Measurements from ENCODE around the gene HOXA11.

The HOXA11 gene

GRCh38 chr7:27214239-27214950 lies 29.4 kb upstream of the HOXA11 start:
- WGBS, 2 experiments: 19 to 26% methylated on average over 8 of the region's 8 CpGs
- peaks cover 8% of the 10 kb centered on the region for H3K4me1 ChIP-seq (ENCODE audit: control insufficient read depth, insufficient read depth, low read length)
- no peak overlapping the region for H3K4me3 ChIP-seq (ENCODE audit: insufficient read depth, low read depth, low read length)
- H3K9me3 ChIP-seq (ENCODE audit: control insufficient read depth, low read length): no peaks in the 10 kb centered on the region
- H3K36me3 ChIP-seq (ENCODE audit: control insufficient read depth, insufficient read depth, low read length): no peaks in the 10 kb centered on the region
- no peak overlapping the region for H3K27ac ChIP-seq (ENCODE audit: insufficient read depth, low read depth, low read length, poor library complexity, severe bottlenecking)
- peaks cover 85% of the 10 kb centered on the region for H3K27me3 ChIP-seq (ENCODE audit: control insufficient read depth, insufficient read depth, low read length, poor library complexity, severe bottlenecking)

- Histone ChIP-seq H3K9me3 (ENCODE audit: control insufficient read depth, low read length) (no peaks in the 10 kb centered on the region), H3K27me3 (ENCODE audit: control insufficient read depth, insufficient read depth, low read length, poor library complexity, severe bottlenecking) (peaks cover 89% of the 10 kb centered on the region), H3K4me3 (ENCODE audit: insufficient read depth, low read depth, low read length) (no peak overlapping the region), H3K4me1 (ENCODE audit: control insufficient read depth, insufficient read depth, low read length) (peaks cover 8% of the 10 kb centered on the region), H3K36me3 (ENCODE audit: control insufficient read depth, insufficient read depth, low read length) (no peaks in the 10 kb centered on the region), H3K27ac (ENCODE audit: insufficient read depth, low read depth, low read length, poor library complexity, severe bottlenecking) (no peak overlapping the region)
- 14 to 18% methylated on average over 50 of the region's 50 CpGs for WGBS, 2 experiments
These were observed 28.6 kb upstream of the HOXA11 start for GRCh38 chr7:27213433-27214238.

DNA sequence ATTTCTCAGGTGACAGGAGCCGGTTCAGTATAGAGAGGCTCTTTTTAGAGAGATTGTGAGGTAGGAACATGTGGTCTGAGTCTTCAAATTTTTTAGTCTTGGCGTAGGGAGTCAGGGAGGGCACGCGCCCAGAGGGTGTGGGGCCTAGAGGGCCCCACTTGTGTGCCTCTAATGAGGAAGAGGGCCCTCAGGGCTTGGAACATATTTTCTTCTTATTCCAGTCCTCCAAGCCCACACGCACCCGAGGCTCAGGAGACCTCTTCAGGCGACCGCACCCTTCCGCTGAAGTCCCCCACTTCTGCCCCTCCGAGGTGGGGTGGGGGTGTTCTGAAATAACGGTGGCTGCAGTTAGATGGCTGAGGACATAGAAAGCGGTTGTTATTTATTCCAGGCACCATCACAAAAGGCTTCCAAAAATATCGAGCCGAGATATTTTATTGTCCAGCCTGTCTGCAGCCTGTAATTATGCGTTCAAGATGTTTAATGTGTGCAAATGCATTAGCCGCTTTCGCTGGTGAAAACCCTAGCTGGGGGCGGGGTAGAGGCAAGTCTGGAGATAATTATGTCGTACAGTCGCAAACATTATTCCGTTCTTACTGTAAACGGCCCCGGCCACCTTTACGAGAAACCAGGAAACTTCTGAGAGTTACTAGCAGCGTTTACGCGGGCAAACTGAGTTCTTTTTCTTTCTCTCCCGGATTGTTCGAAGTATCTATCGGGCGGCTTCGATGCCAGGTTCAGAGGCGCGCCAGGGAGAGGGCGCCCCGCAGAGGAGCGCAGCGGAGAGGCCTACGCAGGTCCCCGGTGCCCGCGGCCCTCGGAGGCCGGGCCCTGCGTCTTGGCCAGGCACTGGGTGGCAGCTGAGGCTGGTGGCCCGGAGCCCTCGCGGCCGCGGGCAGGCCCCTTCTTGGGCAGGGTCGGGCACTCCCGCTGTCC lies 27.7 kb upstream of the HOXA11 start:
- no peak overlapping the region for H3K27ac ChIP-seq (ENCODE audit: insufficient read depth, low read depth, low read length, poor library complexity, severe bottlenecking)
- peaks cover 10% of the 10 kb centered on the region for H3K4me1 ChIP-seq (ENCODE audit: control insufficient read depth, insufficient read depth, low read length)
- WGBS, 2 experiments: 25 to 29% methylated on average over 52 of the region's 52 CpGs
- H3K36me3 ChIP-seq (ENCODE audit: control insufficient read depth, insufficient read depth, low read length): no peaks in the 10 kb centered on the region
- no peak overlapping the region for H3K4me3 ChIP-seq (ENCODE audit: insufficient read depth, low read depth, low read length)
- peaks cover 98% of the 10 kb centered on the region for H3K27me3 ChIP-seq (ENCODE audit: control insufficient read depth, insufficient read depth, low read length, poor library complexity, severe bottlenecking)
- H3K9me3 ChIP-seq (ENCODE audit: control insufficient read depth, low read length): no peaks in the 10 kb centered on the region

- Histone ChIP-seq H3K9me3 (ENCODE audit: control insufficient read depth, low read length) (no peaks in the 10 kb centered on the region), H3K36me3 (ENCODE audit: control insufficient read depth, insufficient read depth, low read length) (no peaks in the 10 kb centered on the region), H3K27me3 (ENCODE audit: control insufficient read depth, insufficient read depth, low read length, poor library complexity, severe bottlenecking) (peaks cover 100% of the 10 kb centered on the region), H3K27ac (ENCODE audit: insufficient read depth, low read depth, low read length, poor library complexity, severe bottlenecking) (no peak overlapping the region), H3K4me1 (ENCODE audit: control insufficient read depth, insufficient read depth, low read length) (peaks cover 10% of the 10 kb centered on the region), H3K4me3 (ENCODE audit: insufficient read depth, low read depth, low read length) (no peak overlapping the region)
- 31 to 45% methylated on average over 3 of the region's 3 CpGs for WGBS, 2 experiments
These were observed 26.8 kb upstream of the HOXA11 start for GRCh38 chr7:27211764-27212204.

DNA sequence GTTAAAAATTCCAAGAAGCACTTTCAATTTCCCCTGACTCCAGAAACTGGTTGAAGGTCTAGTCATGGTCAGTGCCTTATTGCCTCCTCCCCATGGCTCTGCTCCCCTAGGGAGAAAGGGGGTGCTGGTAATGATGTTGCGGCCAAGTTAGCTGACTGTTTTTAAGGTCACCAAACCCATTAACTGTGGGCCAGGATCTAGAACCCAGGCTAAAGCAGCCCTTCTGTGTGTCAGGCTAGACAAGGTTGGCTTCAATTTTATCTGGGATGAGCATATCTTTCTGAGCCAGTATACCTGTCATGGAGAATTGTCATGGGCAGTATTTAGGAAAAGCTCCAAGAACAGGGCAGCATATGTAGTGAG lies 26.0 kb upstream of the HOXA11 start:
- Histone ChIP-seq H3K36me3 (ENCODE audit: control insufficient read depth, insufficient read depth, low read length) (no peaks in the 10 kb centered on the region), H3K27me3 (ENCODE audit: control insufficient read depth, insufficient read depth, low read length, poor library complexity, severe bottlenecking) (peaks cover 100% of the 10 kb centered on the region), H3K27ac (ENCODE audit: insufficient read depth, low read depth, low read length, poor library complexity, severe bottlenecking) (no peak overlapping the region), H3K9me3 (ENCODE audit: control insufficient read depth, low read length) (no peaks in the 10 kb centered on the region), H3K4me1 (ENCODE audit: control insufficient read depth, insufficient read depth, low read length) (peaks cover 10% of the 10 kb centered on the region), H3K4me3 (ENCODE audit: insufficient read depth, low read depth, low read length) (no peak overlapping the region)
- 76 to 81% methylated on average over 1 of the region's 1 CpG for WGBS, 2 experiments

GRCh38 chr7:27210441-27211083 lies 25.5 kb upstream of the HOXA11 start:
- H3K27me3 ChIP-seq (ENCODE audit: control insufficient read depth, insufficient read depth, low read length, poor library complexity, severe bottlenecking): peaks cover 100% of the 10 kb centered on the region
- peaks cover 10% of the 10 kb centered on the region for H3K4me1 ChIP-seq (ENCODE audit: control insufficient read depth, insufficient read depth, low read length)
- H3K4me3 ChIP-seq (ENCODE audit: insufficient read depth, low read depth, low read length): no peak overlapping the region
- no peaks in the 10 kb centered on the region for H3K9me3 ChIP-seq (ENCODE audit: control insufficient read depth, low read length)
- 17 to 18% methylated on average over 32 of the region's 32 CpGs for WGBS, 2 experiments
- H3K27ac ChIP-seq (ENCODE audit: insufficient read depth, low read depth, low read length, poor library complexity, severe bottlenecking): no peak overlapping the region
- no peaks in the 10 kb centered on the region for H3K36me3 ChIP-seq (ENCODE audit: control insufficient read depth, insufficient read depth, low read length)

DNA sequence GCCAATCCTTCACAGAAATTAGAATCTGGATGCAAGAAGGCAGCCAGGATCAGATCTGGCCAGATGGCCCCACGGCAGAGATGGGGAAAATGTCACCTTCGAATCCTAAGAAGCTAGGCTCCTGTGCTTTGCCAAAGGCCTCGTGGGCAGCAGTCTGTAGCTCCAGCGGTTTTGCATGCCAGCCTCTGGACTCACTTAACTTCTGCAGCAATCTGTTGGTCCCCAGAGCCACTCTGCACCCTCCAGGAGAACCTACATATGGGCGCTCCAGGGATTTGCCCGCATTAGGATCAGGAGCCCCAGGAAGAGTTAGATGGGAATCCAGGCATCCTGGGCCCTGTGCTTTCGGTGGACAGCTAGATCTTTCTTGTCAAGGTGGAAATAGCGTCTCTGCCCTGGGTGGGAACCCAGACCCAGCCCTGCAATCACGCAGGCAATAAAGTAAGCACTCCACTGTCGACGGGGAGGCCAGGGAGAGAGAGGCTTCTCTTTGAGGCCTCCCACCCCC lies 25.0 kb upstream of the HOXA11 start:
- Histone ChIP-seq H3K4me1 (ENCODE audit: control insufficient read depth, insufficient read depth, low read length) (peaks cover 10% of the 10 kb centered on the region), H3K27me3 (ENCODE audit: control insufficient read depth, insufficient read depth, low read length, poor library complexity, severe bottlenecking) (peaks cover 100% of the 10 kb centered on the region), H3K9me3 (ENCODE audit: control insufficient read depth, low read length) (no peaks in the 10 kb centered on the region), H3K27ac (ENCODE audit: insufficient read depth, low read depth, low read length, poor library complexity, severe bottlenecking) (no peak overlapping the region), H3K36me3 (ENCODE audit: control insufficient read depth, insufficient read depth, low read length) (no peaks in the 10 kb centered on the region), H3K4me3 (ENCODE audit: insufficient read depth, low read depth, low read length) (no peak overlapping the region)
- 47 to 49% methylated on average over 11 of the region's 11 CpGs for WGBS, 2 experiments

DNA sequence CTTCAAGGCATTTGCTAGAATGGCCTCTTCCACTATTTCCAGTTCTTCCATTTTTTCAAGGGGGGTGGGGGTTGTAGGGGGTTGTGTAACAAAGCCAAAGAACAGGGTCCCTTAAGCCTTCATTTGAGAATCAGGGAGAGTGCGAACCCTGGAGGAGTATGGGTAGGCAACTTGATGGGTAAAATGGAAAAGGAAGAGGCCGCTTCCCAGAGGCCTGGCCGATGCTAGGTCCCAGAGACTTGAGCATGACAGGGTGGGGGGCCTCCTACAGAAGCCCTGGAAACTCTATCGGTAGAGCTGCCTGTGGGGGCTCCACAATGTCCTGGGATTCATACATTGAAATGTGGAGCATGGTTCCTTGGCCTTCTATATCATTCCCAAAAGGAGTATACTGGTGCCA lies 24.0 kb upstream of the HOXA11 start:
- no peaks in the 10 kb centered on the region for H3K9me3 ChIP-seq (ENCODE audit: control insufficient read depth, low read length)
- peaks cover 10% of the 10 kb centered on the region for H3K4me1 ChIP-seq (ENCODE audit: control insufficient read depth, insufficient read depth, low read length)
- no peak overlapping the region for H3K27ac ChIP-seq (ENCODE audit: insufficient read depth, low read depth, low read length, poor library complexity, severe bottlenecking)
- 70 to 78% methylated on average over 4 of the region's 4 CpGs for whole genome bisulfite sequencing, 2 experiments
- H3K36me3 ChIP-seq (ENCODE audit: control insufficient read depth, insufficient read depth, low read length): no peaks in the 10 kb centered on the region
- H3K4me3 ChIP-seq (ENCODE audit: insufficient read depth, low read depth, low read length): no peak overlapping the region
- peaks cover 100% of the 10 kb centered on the region for H3K27me3 ChIP-seq (ENCODE audit: control insufficient read depth, insufficient read depth, low read length, poor library complexity, severe bottlenecking)

GRCh38 chr7:27207348-27207985 lies 22.4 kb upstream of the HOXA11 start:
- WGBS, 2 experiments: 22 to 25% methylated on average over 7 of the region's 7 CpGs
- no peak overlapping the region for H3K4me3 ChIP-seq (ENCODE audit: insufficient read depth, low read depth, low read length)
- no peak overlapping the region for H3K27ac ChIP-seq (ENCODE audit: insufficient read depth, low read depth, low read length, poor library complexity, severe bottlenecking)
- H3K9me3 ChIP-seq (ENCODE audit: control insufficient read depth, low read length): no peaks in the 10 kb centered on the region
- peaks cover 2% of the 10 kb centered on the region for H3K4me1 ChIP-seq (ENCODE audit: control insufficient read depth, insufficient read depth, low read length)
- H3K27me3 ChIP-seq (ENCODE audit: control insufficient read depth, insufficient read depth, low read length, poor library complexity, severe bottlenecking): peaks cover 100% of the 10 kb centered on the region
- no peaks in the 10 kb centered on the region for H3K36me3 ChIP-seq (ENCODE audit: control insufficient read depth, insufficient read depth, low read length)
